HepG2 (cell line): ENCODE data around the gene HECTD3. TPM values are rescaled to one million over a fixed set of nuclear protein-coding genes. Genes with fewer than 3 reads are reported as not detected.
A peak's percentile ranks its signal among the peaks of the same experiment; 100 is the strongest.

ENCODE experiments used
- BORCS8-MEF2B ChIP-seq: sonication (generic); formaldehyde crosslinking; IDR thresholded peaks from 2 replicates; pipeline ENCODE4 v1.8.0; 2022; ENCODE audit warnings: mild to moderate bottlenecking, missing genetic modification reagents
- CCAR2 ChIP-seq: fragments of 200-400 bp; formaldehyde crosslinking; optimal IDR thresholded peaks from 2 replicates; pipeline ENCODE3; 2018; ENCODE audit warnings: low read depth, mild to moderate bottlenecking, low read length, moderate library complexity
- FLYWCH1 ChIP-seq: sonication (generic); formaldehyde crosslinking; IDR thresholded peaks from 2 replicates; pipeline ENCODE4 v1.8.1; 2023; ENCODE audit warnings: mild to moderate bottlenecking, missing genetic modification reagents
- FOXK2 ChIP-seq: fragments of 450-650 bp; IDR thresholded peaks from 2 replicates; pipeline ENCODE4 v1.6.1; 2016
- HIVEP1 ChIP-seq: sonication (generic); formaldehyde crosslinking; IDR thresholded peaks from 2 replicates; pipeline ENCODE4 v1.4.0; 2020; ENCODE audit warnings: mild to moderate bottlenecking, missing genetic modification reagents
- IKZF4 ChIP-seq: sonication (generic); formaldehyde crosslinking; IDR thresholded peaks from 2 replicates; pipeline ENCODE4 v1.5.1; 2020; ENCODE audit warnings: borderline replicate concordance, mild to moderate bottlenecking, low read depth, missing genetic modification reagents; ENCODE audit errors: not compliant biosample characterization
- IRX3 ChIP-seq: sonication (generic); formaldehyde crosslinking; IDR thresholded peaks from 2 replicates; pipeline ENCODE4 v1.8.1; 2023; ENCODE audit warnings: mild to moderate bottlenecking, low read depth, missing genetic modification reagents, borderline replicate concordance
- KDM5B ChIP-seq: sonication (generic); formaldehyde crosslinking; IDR thresholded peaks from 2 replicates; pipeline ENCODE4 v1.4.0; 2020; ENCODE audit warnings: missing genetic modification reagents, mild to moderate bottlenecking, borderline replicate concordance
- MTA3 ChIP-seq: sonication (generic); formaldehyde crosslinking; IDR thresholded peaks from 2 replicates; pipeline ENCODE4 v1.4.0; 2020; ENCODE audit warnings: missing genetic modification reagents
- NCOA5 ChIP-seq: sonication (generic); formaldehyde crosslinking; IDR thresholded peaks from 2 replicates; pipeline ENCODE4 v1.4.0; 2020; ENCODE audit warnings: missing genetic modification reagents
- SRY ChIP-seq: sonication (generic); formaldehyde crosslinking; IDR thresholded peaks from 2 replicates; pipeline ENCODE4 v1.8.0; 2022; ENCODE audit warnings: mild to moderate bottlenecking, missing genetic modification reagents
- SSRP1 ChIP-seq: IDR thresholded peaks from 2 replicates; pipeline ENCODE4 v1.6.1; 2016; ENCODE audit warnings: control low read depth
- ZBTB1 ChIP-seq: sonication (generic); formaldehyde crosslinking; IDR thresholded peaks from 2 replicates; pipeline ENCODE4 v1.4.0; 2020; ENCODE audit warnings: missing genetic modification reagents, borderline replicate concordance
- ZBTB38 ChIP-seq: sonication (generic); formaldehyde crosslinking; IDR thresholded peaks from 2 replicates; pipeline ENCODE4 v1.5.1; 2020; ENCODE audit warnings: mild to moderate bottlenecking, missing genetic modification reagents
- ZNF17 ChIP-seq: sonication (generic); formaldehyde crosslinking; IDR thresholded peaks from 2 replicates; pipeline ENCODE4 v1.5.0; 2020; ENCODE audit warnings: mild to moderate bottlenecking, missing genetic modification reagents
- ZNF530 ChIP-seq: sonication (generic); formaldehyde crosslinking; IDR thresholded peaks from 2 replicates; pipeline ENCODE4 v1.5.0; 2020; ENCODE audit warnings: low read depth, mild to moderate bottlenecking, missing genetic modification reagents
- ZNF550 ChIP-seq: sonication (generic); formaldehyde crosslinking; IDR thresholded peaks from 2 replicates; pipeline ENCODE4 v1.4.0; 2020; ENCODE audit warnings: mild to moderate bottlenecking, missing genetic modification reagents, borderline replicate concordance
- ZNF614 ChIP-seq: IDR thresholded peaks from 2 replicates; pipeline ENCODE4 v1.6.1; 2018; ENCODE audit warnings: missing biosample characterization, missing genetic modification reagents, inconsistent platforms, borderline replicate concordance
- ZNF678 ChIP-seq: sonication (generic); formaldehyde crosslinking; IDR thresholded peaks from 2 replicates; pipeline ENCODE4 v1.4.0; 2020; ENCODE audit warnings: mild to moderate bottlenecking, missing genetic modification reagents
- ZNF766 ChIP-seq: sonication (generic); formaldehyde crosslinking; IDR thresholded peaks from 2 replicates; pipeline ENCODE4 v1.5.0; 2020; ENCODE audit warnings: missing genetic modification reagents, borderline replicate concordance
- polyA plus RNA-seq, 8 experiments: library from polyadenylated mRNA; depleted of rRNA in 3 of 8; stranded (reverse) in 7 of 8; unstranded in 1 of 8; fragments of >200 nt; fragmentation: Illumina TruSeq in 4 of 8; extraction: Trizol in 4 of 8; gene quantifications; 2 replicates each; pipeline versions ENCODE4 v1.2.1 to v1.2.3, GENCODE V29; 2011 to 2016; ENCODE audit warnings: low read depth in 4 of 8, missing spikeins in 1 of 8, mixed read lengths in 1 of 8; ENCODE audit not compliant: insufficient read depth in 1 of 8
- total RNA-seq, 5 experiments: library from RNA; depleted of rRNA; stranded (reverse); fragments of >200 nt; fragmentation: Illumina TruSeq; extraction: Trizol; gene quantifications; 2 replicates each; pipeline ENCODE4 v1.2.3, GENCODE V29; 2016; ENCODE audit warnings: low read depth in 1 of 5
- TF ChIP-seq, protein P1 (sequence below): sonication (generic); formaldehyde crosslinking; IDR thresholded peaks from 2 replicates; pipeline ENCODE4 v1.8.1; 2023; ENCODE audit warnings: missing genetic modification reagents, mild to moderate bottlenecking, borderline replicate concordance
- TF ChIP-seq, protein P2 (sequence below): sonication (generic); formaldehyde crosslinking; IDR thresholded peaks from 2 replicates; pipeline ENCODE4 v1.4.0; 2020; ENCODE audit warnings: missing genetic modification reagents
- TF ChIP-seq, protein P3 (sequence below): sonication (generic); formaldehyde crosslinking; conservative IDR thresholded peaks from 2 replicates; pipeline ENCODE4 v1.8.0; 2022; ENCODE audit warnings: mild to moderate bottlenecking, moderate library complexity, missing genetic modification reagents
- TF ChIP-seq, protein P4 (sequence below): IDR thresholded peaks from 2 replicates; pipeline ENCODE4 v1.6.1; 2016

The HECTD3 gene
- total and polyA plus RNA-seq, 2 of the 13 experiments (the other 11 are each of a cell fraction or from before 2014, with no cell fraction given) = 18.6 to 24.5 TPM

DNA sequence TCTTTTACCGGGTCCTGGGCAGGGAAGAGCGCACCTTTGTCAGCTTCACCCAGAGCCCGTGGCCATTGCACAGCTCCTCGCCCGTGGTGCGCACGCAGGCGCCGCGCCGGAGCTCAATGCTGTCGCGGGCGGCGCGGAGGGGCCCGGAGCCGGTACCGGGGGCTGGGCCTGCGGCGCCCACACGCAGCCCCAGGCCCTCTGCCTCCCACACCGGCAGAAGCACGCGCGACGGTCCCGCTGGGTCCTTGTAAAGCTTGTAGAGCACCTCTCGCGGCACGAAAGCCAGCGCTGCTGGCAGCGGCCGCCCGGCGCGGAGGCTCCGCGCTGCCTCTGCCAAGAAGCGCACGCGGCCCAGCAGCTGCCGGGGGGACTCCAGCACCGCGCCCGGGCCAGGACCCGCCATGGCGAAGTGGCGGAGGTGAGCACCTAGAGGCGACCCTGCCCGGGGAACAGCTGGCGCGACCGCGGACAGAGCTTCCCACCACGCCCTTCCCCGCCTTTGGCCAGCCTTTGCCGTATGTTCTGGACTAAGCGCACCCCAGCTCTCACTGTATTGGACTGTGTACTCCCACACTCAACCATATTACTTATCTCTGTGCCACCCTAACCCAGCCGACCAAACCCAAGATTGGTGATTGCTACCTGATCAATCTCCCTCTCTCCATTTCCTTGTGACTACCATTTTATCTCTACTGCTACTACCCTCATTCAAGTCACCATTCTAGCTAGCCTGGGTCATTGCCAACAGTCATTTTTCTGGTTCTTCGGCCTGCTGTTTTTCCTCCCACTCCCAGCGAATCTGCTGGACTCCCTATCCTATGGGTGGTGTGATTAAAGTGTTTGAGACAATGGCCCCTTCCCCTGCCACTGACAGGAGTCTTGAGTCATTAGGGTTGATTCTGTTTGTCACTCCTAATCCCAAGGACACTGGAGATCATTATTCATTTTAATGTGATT, at the start of gene HECTD3 (continued):
- TF ChIP-seq FOXK2 (no peak), ZNF530 (no peak), NCOA5 (CRISPR knock-in tag) (no peak), ZBTB1 (CRISPR knock-in tag) (no peak), HIVEP1 (CRISPR knock-in tag) (no peak), SRY (CRISPR knock-in tag) (0 out of 2 replicates have a peak, but pooled peaks have one; percentile 29), IKZF4 (peak; percentile 45), IRX3 (CRISPR knock-in tag) (no peak), MTA3 (CRISPR knock-in tag) (no peak), ZNF766 (CRISPR knock-in tag) (no peak), FLYWCH1 (CRISPR knock-in tag) (no peak), ZNF17 (CRISPR knock-in tag) (no peak), BORCS8-MEF2B (CRISPR knock-in tag) (no peak), ZBTB38 (no peak), SSRP1 (CRISPR knock-in tag) (no peak), KDM5B (CRISPR knock-in tag) (no peak; the same call in 1 of the 2 replicates), ZNF678 (0 out of 2 replicates have a peak, but pooled peaks have one; percentile 25), ZNF614 (CRISPR knock-in tag) (no peak), ZNF550 (CRISPR knock-in tag) (no peak), CCAR2 (no peak)
- TF ChIP-seq, protein P1, sequence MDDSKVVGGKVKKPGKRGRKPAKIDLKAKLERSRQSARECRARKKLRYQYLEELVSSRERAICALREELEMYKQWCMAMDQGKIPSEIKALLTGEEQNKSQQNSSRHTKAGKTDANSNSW (CRISPR knock-in tag) = no peak
- TF ChIP-seq, protein P2, sequence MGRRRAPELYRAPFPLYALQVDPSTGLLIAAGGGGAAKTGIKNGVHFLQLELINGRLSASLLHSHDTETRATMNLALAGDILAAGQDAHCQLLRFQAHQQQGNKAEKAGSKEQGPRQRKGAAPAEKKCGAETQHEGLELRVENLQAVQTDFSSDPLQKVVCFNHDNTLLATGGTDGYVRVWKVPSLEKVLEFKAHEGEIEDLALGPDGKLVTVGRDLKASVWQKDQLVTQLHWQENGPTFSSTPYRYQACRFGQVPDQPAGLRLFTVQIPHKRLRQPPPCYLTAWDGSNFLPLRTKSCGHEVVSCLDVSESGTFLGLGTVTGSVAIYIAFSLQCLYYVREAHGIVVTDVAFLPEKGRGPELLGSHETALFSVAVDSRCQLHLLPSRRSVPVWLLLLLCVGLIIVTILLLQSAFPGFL (CRISPR knock-in tag) = no peak
- TF ChIP-seq, protein P3, sequence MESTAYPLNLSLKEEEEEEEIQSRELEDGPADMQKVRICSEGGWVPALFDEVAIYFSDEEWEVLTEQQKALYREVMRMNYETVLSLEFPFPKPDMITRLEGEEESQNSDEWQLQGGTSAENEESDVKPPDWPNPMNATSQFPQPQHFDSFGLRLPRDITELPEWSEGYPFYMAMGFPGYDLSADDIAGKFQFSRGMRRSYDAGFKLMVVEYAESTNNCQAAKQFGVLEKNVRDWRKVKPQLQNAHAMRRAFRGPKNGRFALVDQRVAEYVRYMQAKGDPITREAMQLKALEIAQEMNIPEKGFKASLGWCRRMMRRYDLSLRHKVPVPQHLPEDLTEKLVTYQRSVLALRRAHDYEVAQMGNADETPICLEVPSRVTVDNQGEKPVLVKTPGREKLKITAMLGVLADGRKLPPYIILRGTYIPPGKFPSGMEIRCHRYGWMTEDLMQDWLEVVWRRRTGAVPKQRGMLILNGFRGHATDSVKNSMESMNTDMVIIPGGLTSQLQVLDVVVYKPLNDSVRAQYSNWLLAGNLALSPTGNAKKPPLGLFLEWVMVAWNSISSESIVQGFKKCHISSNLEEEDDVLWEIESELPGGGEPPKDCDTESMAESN = peak; percentile 90
- TF ChIP-seq, protein P4, sequence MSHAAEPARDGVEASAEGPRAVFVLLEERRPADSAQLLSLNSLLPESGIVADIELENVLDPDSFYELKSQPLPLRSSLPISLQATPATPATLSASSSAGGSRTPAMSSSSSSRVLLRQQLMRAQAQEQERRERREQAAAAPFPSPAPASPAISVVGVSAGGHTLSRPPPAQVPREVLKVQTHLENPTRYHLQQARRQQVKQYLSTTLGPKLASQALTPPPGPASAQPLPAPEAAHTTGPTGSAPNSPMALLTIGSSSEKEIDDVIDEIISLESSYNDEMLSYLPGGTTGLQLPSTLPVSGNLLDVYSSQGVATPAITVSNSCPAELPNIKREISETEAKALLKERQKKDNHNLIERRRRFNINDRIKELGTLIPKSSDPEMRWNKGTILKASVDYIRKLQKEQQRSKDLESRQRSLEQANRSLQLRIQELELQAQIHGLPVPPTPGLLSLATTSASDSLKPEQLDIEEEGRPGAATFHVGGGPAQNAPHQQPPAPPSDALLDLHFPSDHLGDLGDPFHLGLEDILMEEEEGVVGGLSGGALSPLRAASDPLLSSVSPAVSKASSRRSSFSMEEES (CRISPR knock-in tag) = no peak
